Peyer's patch (tissue), 4 donors: ENCODE measurements around the gene IMMP2L.

Source experiments
- POLR2A ChIP-seq, 2 donors: fragments of 450-650 bp; IDR thresholded peaks; one replicate each; pipeline ENCODE4 v1.5.1; 2017; ENCODE audit warnings: antibody characterized with exemption in 2 of 2, mild to moderate bottlenecking in 2 of 2, moderate library complexity in 2 of 2
- TF ChIP-seq, protein P1 (sequence below), 6 experiments: fragments of 450-650 bp in 4 of 6; fragments of 200-600 bp in 2 of 6; sonication (generic) in 1 of 6; IDR thresholded peaks; one replicate each; pipeline ENCODE4 v1.5.1; 2017 to 2019; ENCODE audit warnings: antibody characterized with exemption in 6 of 6, mild to moderate bottlenecking in 3 of 6, moderate library complexity in 1 of 6

- TF ChIP-seq, protein P1, sequence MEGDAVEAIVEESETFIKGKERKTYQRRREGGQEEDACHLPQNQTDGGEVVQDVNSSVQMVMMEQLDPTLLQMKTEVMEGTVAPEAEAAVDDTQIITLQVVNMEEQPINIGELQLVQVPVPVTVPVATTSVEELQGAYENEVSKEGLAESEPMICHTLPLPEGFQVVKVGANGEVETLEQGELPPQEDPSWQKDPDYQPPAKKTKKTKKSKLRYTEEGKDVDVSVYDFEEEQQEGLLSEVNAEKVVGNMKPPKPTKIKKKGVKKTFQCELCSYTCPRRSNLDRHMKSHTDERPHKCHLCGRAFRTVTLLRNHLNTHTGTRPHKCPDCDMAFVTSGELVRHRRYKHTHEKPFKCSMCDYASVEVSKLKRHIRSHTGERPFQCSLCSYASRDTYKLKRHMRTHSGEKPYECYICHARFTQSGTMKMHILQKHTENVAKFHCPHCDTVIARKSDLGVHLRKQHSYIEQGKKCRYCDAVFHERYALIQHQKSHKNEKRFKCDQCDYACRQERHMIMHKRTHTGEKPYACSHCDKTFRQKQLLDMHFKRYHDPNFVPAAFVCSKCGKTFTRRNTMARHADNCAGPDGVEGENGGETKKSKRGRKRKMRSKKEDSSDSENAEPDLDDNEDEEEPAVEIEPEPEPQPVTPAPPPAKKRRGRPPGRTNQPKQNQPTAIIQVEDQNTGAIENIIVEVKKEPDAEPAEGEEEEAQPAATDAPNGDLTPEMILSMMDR (IDR thresholded peaks at IDR 0.05) = no peak
- TF ChIP-seq POLR2A (IDR thresholded peaks at IDR 0.05) = no peak
These were observed 162.2 kb downstream of the IMMP2L start for GRCh38 chr7:111400088-111400487.
